ENCODE measurements around the gene GNAQ.

DNA sequence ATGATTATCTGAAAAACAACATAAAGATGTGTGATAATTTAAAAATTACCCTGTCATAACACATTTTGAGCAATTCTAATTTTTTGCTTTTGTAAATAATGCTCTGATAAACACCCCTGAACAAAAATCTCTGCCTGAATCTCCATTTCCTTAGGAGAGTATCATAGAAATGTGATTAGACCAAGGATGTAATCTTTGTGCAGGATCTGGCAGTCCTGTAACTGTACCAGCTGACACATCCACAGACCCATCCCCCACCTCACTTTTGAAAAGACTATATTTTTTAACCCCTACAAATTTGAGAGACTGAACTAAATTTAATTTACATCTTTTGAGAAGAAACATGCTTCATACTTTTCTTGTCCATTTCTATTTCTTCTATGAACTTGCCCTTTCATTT, 101.7 kb downstream of the GNAQ start:
- TF ChIP-seq, protein P1, sequence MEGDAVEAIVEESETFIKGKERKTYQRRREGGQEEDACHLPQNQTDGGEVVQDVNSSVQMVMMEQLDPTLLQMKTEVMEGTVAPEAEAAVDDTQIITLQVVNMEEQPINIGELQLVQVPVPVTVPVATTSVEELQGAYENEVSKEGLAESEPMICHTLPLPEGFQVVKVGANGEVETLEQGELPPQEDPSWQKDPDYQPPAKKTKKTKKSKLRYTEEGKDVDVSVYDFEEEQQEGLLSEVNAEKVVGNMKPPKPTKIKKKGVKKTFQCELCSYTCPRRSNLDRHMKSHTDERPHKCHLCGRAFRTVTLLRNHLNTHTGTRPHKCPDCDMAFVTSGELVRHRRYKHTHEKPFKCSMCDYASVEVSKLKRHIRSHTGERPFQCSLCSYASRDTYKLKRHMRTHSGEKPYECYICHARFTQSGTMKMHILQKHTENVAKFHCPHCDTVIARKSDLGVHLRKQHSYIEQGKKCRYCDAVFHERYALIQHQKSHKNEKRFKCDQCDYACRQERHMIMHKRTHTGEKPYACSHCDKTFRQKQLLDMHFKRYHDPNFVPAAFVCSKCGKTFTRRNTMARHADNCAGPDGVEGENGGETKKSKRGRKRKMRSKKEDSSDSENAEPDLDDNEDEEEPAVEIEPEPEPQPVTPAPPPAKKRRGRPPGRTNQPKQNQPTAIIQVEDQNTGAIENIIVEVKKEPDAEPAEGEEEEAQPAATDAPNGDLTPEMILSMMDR (IDR thresholded peaks at IDR 0.05; ENCODE audit: borderline replicate concordance, extremely low read depth, low read length, poor library complexity, severe bottlenecking) = no peak
- no peak for TF ChIP-seq EZH2 (IDR thresholded peaks at IDR 0.05; ENCODE audit: borderline replicate concordance, low read depth, low read length, severe bottlenecking)

Measured in DND-41 (cell line).